NCI-H2029 (cell line): ENCODE results near the gene CD200.

Experiments used
- DNase-seq: peaks from one replicate; lab custom pipeline; 2025; lab: John Stamatoyannopoulos, UW

The CD200 gene

GRCh38 chr3:112333002-112333380 lies at the start of gene CD200:
TSS of gene CD200 (plus strand) at chr3:112333156. CDS start at chr3:112333213, 57 bp downstream.
- no peak for DNase-seq

DNA sequence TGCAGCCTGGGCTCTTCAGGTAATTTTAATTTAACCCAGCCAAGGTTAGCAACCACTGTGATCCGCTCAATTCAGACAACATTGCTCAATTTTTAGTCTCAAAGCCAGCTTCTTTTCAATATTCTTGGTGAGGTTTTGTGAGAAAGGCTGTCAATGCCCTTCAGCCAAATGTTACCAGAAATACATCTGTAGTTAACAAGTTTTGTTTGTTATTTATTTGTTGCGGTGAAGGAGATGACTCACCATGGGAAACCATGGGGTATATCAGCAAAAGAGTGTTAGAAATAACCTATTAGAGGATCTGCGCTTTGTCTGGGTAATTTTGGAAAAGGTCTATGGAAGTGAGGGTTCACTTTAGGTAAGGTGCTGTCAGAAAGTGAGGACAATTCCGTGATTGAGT lies 43.9 kb upstream of the CD200 start:
- DNase-seq: no peak

- peak; percentile 62 for DNase-seq
These were observed 39.3 kb upstream of the CD200 start, which contains the start of gene SLC9C1 for GRCh38 chr3:112293368-112294321. TSS of gene SLC9C1 (minus strand) at chr3:112294216. CDS start at chr3:112286791, 7,425 bp downstream.

DNA sequence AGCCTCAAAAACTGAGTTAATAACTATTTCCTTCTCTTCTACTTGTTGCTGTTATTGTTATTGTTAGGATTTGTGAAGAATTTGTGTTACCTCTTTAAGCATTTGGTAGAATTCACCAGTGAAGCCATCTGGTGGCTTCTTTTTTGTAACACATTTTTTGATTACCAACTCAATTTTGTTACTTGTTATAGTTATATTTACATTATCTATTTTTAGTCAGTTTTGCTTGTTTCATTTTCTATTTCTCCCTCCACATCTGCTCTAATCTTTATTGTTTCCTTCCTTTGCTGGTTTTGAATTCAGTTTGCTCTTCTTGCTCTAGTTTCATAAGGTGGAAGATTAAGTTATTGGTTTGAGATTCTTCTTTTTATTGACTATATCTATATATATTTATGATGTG lies 35.2 kb upstream of the CD200 start:
- no peak for DNase-seq

- DNase-seq: no peak
These were observed 34.2 kb upstream of the CD200 start for GRCh38 chr3:112298781-112299180.

GRCh38 chr3:112302150-112302830 lies 30.7 kb upstream of the CD200 start:
- DNase-seq: no peak

DNA sequence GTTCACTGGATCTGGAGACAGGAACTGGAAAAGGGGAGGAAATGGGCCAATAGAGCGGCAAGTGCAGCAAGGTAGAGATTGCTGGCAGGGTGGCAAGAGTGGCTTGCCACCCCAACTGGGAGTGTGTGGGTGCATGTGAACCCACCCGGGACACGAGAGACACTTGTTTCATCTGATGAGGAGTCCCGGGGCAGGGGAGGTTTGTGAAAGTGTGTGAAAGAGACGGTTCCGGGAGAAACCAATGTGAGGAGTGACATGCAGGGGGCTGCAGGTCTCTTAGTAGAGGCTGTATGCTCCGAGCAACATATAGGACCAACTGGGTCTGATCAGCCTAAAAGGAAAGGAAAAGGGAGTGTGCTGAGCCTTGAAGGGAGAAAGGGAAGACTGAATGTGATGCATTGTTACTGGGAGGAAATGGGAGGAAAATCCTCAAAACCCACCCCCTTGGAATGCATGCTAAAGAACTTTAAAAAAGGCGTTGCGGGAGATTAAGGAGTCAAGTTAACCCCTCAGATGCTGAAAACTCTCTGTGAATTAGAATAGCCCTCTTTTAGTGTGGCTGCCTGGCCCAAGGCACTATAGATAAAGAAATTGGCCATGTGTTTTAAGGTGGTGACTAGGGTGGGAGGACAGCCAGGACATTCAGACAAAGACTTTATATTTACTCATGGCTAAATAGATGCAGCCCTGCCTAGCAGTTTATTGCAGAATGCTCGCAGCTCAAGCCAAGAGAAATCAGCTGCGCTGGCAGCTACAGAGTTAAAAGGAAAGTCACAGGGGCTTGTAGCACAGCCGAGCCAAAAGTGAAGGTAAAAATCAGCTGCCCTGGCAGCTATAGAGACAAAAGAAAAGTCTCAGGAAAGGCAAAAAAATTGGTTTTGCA lies 29.8 kb upstream of the CD200 start:
- DNase-seq: no peak

DNA sequence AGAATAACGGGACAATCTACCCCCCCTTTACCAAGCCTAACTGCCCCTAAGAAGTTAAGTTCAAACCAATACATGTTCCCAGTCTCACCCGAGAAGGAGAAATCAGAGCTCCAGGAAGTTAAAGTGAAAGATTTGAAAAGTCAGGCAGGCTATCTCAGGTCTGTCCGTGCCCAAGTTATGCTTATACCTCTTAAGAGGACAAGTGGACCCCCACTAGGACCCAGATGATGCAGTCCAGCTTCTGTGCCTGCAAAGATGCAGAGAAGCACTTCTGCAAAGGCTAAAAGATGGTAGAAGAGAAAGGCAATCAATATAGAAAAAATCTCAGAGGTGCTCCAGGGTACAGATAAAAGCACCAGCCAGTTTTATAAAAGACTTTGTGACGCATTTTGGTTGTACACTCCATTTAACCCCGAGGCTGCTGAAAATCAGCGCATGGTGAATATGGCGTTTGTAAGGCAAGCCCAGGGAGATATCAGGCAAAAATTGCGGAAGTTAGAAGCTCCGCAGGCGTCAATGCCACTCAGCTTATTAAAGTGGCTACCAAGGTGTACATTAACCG lies 29.1 kb upstream of the CD200 start:
- no peak for DNase-seq

DNA sequence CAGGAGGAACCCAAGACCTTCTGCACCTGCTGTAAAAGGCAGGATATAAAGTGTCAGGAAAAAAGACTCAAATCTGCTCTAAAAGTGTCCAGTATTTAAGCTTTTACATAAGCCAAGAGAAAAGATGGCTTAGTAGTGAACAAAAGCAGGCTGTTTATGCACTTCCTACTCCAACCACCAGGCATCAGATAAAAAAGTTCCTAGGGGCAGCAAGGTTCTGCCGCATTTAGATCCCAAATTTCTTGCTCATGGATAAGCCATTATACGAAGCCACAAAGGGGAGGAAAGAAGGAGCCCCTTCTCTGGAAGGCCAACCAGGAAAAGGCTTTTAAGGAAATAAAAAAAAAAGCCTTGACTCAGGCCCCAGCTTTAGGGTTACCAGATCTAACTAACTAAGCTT lies 28.3 kb upstream of the CD200 start:
- no peak for DNase-seq

DNA sequence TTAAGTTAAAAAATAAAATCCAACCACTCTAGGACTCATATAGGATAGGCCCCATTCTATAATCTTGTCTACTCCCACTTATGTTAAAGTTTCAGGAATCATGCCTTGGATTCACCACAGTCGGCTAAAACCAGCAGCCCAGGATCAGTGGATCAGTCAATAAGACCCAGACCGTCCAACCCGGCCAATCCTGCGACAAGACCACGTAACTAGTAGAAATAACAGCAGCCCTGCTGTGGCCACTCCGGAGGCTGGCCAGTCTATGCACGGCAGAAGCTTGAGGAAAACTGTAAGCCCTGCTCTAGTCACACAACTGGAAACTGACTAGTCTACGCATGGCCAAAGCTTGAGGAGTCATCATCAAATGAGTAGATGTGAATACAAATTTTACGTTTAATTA lies 26.1 kb upstream of the CD200 start:
- no peak for DNase-seq

DNA sequence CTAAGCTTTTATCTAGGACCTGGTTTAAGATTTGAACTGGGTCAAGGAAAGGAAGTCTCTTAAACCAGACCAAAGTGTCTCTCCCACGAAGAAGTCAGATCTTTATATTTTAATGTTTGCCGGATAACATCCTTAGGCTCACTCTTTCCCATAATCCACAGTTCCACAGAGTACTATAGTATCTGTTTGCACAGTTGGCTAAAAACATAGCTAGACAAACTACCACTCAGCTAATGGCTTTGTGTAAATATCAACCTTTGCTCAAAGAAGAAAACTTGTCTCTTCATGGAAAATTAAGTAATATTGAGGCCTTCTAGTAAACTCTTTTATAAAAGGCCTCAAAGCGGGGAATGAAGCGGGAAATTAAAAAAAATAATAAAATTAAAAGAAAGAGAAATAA lies 25.4 kb upstream of the CD200 start:
- DNase-seq: no peak

DNA sequence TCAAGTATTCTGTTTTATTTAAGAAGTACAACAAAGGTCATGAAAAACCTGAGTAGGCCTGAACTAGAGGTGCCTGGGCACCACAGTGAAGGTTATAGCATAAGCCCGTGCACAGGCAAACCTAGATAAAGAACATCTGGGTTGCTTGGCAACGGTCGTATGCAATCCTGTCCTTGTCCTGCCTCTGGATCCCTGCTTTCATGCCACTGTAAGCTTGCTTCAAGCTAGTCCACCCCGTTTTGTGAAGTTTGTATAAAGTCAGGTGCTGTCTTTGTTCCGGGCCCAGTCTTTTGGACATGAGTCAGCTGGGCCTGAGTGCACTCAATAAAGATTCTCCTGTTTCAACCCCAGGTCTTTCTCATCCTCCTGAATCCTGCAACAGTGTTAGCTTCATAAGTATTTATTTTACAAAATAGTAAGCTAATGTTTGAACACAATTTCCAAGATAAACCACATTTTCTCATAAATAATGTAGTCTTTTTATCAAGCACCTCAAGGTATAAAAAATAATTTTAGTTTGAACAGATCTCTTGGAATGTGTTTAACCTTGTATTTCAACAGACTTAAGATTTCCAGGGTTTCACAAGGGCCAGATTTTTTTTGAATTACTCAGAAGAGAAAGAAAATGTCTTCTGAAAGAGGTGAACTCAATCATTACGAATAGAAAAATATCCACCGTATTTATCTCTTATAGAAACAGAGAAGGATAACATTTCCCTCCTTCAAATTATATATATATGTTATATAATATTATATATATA lies 24.6 kb upstream of the CD200 start:
- peak; percentile 47 for DNase-seq

- DNase-seq: no peak
These were observed 18.3 kb upstream of the CD200 start for GRCh38 chr3:112314649-112315048.

GRCh38 chr3:112315791-112316190 lies 17.2 kb upstream of the CD200 start:
- DNase-seq: no peak

GRCh38 chr3:112319516-112320276 lies 13.3 kb upstream of the CD200 start:
- no peak for DNase-seq

GRCh38 chr3:112320691-112321090 lies 12.3 kb upstream of the CD200 start:
- no peak for DNase-seq

GRCh38 chr3:112321867-112322652 lies 10.9 kb upstream of the CD200 start:
- no peak for DNase-seq

DNA sequence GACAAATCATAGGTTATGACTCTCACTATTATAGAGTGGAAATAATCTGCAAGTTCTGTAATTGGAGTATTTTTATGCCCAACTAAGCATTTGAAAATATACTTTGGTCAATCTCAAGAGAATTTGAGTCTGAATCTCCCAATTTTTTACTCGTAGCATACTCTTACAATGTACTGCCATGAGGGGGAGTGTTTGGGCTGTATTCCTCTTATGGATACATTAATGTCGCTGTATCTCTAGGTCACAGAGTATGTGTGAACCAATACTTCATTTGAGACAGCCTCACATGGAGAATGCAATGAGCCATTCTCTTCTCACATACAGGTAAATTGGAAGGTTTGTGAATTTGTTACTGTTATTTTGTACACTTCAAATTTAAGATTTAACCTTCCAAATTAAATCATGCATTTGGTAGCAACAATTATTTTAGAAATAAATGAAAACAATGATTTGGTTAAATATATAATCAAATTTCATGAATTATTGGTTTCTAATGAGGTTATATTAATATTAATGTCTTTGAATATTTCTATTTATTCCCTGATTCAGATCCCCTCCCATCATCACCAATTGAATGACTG lies 5.5 kb upstream of the CD200 start:
- no peak for DNase-seq

GRCh38 chr3:112331851-112332250 lies 1.1 kb upstream of the CD200 start:
- DNase-seq: no peak
